Measurements from ENCODE around the gene COL5A1.

DNA sequence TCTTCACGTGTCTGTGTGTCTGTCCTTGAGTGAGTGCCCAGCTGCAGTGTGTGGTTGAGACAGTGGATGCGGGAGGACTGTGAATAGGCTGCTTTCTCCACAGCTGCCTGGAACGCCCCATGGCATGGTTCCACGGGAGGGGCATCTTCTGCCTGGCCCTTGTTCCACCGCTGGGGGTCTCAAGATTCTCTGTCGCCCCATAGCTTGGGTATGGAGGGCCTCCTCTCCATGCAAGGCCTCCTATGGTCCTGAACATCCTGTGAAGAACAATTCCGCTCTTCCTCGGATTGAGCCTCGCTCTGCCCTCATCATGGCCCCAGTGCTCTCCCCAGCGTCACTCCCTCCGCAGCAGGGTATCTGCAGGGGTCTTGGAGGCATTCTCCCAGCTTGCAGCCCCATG, 36.1 kb downstream of the COL5A1 start:
- TF ChIP-seq ZNF274 (IDR thresholded peaks at IDR 0.05; ENCODE audit: low read depth, low read length) (no peak), YY1 (IDR thresholded peaks at IDR 0.05; ENCODE audit: insufficient read depth, insufficient read length) (no peak), SUZ12 (IDR thresholded peaks at IDR 0.05; ENCODE audit: extremely low read depth, insufficient read depth, insufficient read length) (no peak)
